ENCODE measurements around the gene COBLL1.
"Not testable (repeated sequence)": the region's sequence is repeated elsewhere in the genome, so short reads cannot be mapped to it uniquely, and the experiment has no call there.

COBLL1 gene, protein sequence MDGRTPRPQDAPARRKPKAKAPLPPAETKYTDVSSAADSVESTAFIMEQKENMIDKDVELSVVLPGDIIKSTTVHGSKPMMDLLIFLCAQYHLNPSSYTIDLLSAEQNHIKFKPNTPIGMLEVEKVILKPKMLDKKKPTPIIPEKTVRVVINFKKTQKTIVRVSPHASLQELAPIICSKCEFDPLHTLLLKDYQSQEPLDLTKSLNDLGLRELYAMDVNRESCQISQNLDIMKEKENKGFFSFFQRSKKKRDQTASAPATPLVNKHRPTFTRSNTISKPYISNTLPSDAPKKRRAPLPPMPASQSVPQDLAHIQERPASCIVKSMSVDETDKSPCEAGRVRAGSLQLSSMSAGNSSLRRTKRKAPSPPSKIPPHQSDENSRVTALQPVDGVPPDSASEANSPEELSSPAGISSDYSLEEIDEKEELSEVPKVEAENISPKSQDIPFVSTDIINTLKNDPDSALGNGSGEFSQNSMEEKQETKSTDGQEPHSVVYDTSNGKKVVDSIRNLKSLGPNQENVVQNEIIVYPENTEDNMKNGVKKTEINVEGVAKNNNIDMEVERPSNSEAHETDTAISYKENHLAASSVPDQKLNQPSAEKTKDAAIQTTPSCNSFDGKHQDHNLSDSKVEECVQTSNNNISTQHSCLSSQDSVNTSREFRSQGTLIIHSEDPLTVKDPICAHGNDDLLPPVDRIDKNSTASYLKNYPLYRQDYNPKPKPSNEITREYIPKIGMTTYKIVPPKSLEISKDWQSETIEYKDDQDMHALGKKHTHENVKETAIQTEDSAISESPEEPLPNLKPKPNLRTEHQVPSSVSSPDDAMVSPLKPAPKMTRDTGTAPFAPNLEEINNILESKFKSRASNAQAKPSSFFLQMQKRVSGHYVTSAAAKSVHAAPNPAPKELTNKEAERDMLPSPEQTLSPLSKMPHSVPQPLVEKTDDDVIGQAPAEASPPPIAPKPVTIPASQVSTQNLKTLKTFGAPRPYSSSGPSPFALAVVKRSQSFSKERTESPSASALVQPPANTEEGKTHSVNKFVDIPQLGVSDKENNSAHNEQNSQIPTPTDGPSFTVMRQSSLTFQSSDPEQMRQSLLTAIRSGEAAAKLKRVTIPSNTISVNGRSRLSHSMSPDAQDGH

GRCh38 chr2:164841719-164842623 lies at the start of gene COBLL1:
Gene COBLL1, minus strand, starts transcription at chr2:164841823. Its CDS starts 627 bp downstream, at chr2:164841196.
- peak; percentile 57 for DNase-seq

GRCh38 chr2:164890544-164890943 lies 48.9 kb upstream of the COBLL1 start:
- no peak for DNase-seq

GRCh38 chr2:164888592-164888991 lies 47.0 kb upstream of the COBLL1 start:
- no peak for DNase-seq

DNA sequence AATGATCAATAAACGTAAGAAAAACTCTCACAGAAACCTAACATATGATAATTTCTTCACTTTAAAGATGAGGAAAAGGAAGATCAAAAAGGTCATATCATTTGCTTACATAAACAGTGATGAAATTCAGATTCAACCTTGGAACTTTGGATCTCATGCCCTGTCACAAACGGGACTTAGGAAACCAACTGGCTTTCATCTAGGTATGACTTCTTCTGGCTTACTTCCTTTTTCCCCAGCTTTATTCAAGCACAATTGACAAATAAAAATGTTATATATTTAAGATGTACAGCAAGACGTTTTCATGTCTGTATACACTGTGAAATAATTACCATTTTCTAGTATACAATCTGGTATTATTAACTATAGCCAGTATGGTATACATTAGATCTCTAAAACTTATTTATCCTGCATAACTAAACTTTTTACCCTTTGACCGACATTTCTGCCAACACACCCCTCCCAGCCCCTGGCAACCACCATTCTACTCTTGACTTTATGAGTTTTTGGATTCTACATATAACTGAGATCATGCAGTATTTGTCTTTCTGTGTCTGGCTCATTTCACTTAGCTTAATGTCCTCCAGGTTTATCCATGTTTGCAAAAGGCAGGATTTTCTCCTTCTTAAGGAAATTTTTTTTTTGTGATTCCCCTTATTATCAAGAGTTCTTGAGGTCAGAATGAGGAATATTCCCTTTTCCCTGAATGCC lies 46.0 kb upstream of the COBLL1 start:
- no peak for DNase-seq

- DNase-seq, result no peak
Measured at GRCh38 chr2:164882276-164882675, 40.7 kb upstream of the COBLL1 start.

- no peak for DNase-seq
Measured at GRCh38 chr2:164881524-164881923, 39.9 kb upstream of the COBLL1 start.

- no peak for DNase-seq
Measured at GRCh38 chr2:164879901-164880535, 38.4 kb upstream of the COBLL1 start.

- no peak for DNase-seq
Measured at GRCh38 chr2:164877927-164878326, 36.3 kb upstream of the COBLL1 start.

DNA sequence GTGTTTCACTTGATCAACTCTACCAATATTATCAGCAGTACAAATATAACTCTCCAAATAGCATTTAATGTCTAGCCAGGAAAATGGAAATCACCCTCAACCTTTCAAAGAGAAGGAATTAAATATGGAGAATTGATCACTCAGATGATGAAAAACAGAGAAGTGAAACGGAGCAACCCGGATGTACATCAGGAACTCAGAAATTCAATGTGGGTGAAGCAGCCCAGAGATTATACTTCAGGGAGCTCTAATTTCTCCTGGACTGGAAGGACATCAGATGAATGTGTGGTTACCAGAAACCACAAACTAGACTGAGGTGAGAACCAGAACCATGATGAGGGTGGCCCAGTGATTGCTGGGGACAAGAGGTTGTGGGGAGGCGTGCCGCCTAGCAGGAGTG lies 35.5 kb upstream of the COBLL1 start:
- DNase-seq, result no peak

GRCh38 chr2:164875334-164876205 lies 33.9 kb upstream of the COBLL1 start:
- no peak for DNase-seq

DNA sequence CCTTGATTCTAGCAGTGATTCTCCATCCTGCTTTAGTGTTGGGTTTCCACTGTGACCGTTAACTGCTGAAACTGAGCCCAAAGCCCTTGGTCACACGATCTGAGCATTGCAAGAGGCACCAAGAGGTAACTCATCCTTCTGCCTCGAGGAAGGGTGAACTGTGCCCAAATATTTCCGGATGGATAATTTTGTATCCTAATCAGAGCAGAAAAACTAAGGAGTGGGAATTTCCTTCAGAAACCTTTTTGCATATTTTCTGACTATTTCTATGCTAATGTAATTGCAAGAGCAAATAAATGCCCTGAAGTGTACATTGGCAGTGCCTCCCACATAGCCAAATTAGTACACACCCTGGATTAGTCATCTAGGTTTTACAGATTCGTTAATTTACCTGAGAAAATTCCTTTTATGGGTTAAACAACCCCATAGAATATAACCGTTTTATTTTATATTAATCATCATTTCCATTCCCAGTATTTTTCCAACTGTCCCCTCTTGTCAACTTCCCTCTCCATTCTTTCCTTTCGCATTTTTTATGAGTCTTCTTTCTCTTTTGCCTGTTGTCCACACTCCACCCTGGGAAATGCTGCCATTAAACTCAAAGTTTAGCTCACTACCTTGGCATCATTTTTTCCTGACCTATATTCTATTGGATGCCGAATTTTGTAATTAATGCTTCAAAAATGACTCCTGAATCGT lies 31.7 kb upstream of the COBLL1 start:
- DNase-seq, result no peak

- no peak for DNase-seq
Measured at GRCh38 chr2:164871404-164871803, 29.8 kb upstream of the COBLL1 start.

DNA sequence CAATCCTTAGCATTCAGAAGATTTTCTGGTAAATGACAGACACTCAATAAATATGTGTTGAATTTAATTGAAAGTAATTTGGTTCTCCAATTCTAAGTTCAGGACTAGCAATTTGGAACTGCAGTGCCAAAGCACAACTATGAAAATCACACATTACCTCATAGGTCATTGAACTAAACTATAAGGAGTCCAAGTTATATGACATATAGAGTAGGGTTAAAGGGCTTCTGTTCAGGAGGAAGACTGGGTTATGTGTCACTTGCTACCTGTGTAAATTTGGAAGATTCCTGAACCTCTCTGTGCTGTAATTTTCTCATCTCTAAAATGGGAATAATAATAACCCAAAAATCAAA lies 27.8 kb upstream of the COBLL1 start:
- no peak for DNase-seq

GRCh38 chr2:164868563-164869419 lies 27.2 kb upstream of the COBLL1 start:
- no peak for DNase-seq

GRCh38 chr2:164867779-164868397 lies 26.3 kb upstream of the COBLL1 start:
- no peak for DNase-seq

GRCh38 chr2:164866381-164866780 lies 24.8 kb upstream of the COBLL1 start:
- DNase-seq, result not testable (repeated sequence)

DNA sequence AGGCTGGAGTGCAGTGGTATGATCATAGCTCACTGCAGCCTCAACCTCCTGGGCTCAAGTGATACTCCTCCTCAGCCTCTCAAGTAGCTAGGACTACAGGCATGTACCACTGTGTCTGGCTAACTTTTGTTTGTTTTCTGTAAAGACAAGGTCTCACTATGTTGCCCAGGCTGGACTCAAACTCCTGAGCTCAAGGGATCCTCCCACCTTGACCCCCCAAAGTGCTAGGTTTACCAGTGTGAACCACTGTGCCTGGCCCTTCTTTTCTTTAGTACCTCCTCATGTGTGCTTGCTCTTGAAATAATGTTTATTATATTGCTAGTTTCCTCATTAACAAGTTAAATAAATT lies 19.0 kb upstream of the COBLL1 start:
- no peak for DNase-seq
